ENCODE data around the gene AP3S1.

Gene AP3S1

GRCh38 chr5:115944501-115944900 is 102.8 kb downstream of the AP3S1 start:
- Histone ChIP-seq H3K27me3 (replicated peaks; ENCODE audit: control insufficient read depth, insufficient read depth, low read length) (no peaks in the 10 kb centered on the region), H3K4me3 (ENCODE audit: low read length) (no peak overlapping the region), H3K4me1 (ENCODE audit: control insufficient read depth, insufficient read depth, low read length) (peaks cover 43% of the 10 kb centered on the region), H3K36me3 (ENCODE audit: control insufficient read depth, insufficient read depth, low read length, severe bottlenecking) (no peaks in the 10 kb centered on the region), H3K9me3 (ENCODE audit: control insufficient read depth, low read length) (no peaks in the 10 kb centered on the region), H3K9ac (ENCODE audit: low read length) (no peak overlapping the region)
- DNase-seq (ENCODE audit: low read depth) = no peak

GRCh38 chr5:115946655-115947054 is 104.9 kb downstream of the AP3S1 start:
- H3K9me3 ChIP-seq (ENCODE audit: control insufficient read depth, low read length) = no peaks in the 10 kb centered on the region
- no peak overlapping the region for H3K4me3 ChIP-seq (ENCODE audit: low read length)
- H3K27me3 ChIP-seq (replicated peaks; ENCODE audit: control insufficient read depth, insufficient read depth, low read length) = no peaks in the 10 kb centered on the region
- no peaks in the 10 kb centered on the region for H3K36me3 ChIP-seq (ENCODE audit: control insufficient read depth, insufficient read depth, low read length, severe bottlenecking)
- H3K4me1 ChIP-seq (ENCODE audit: control insufficient read depth, insufficient read depth, low read length) = peaks cover 38% of the 10 kb centered on the region
- no peak overlapping the region for H3K9ac ChIP-seq (ENCODE audit: low read length)
- DNase-seq (ENCODE audit: low read depth) = no peak

GRCh38 chr5:115947260-115947659 is 105.5 kb downstream of the AP3S1 start:
- Histone ChIP-seq H3K4me1 (ENCODE audit: control insufficient read depth, insufficient read depth, low read length) (peaks cover 38% of the 10 kb centered on the region), H3K36me3 (ENCODE audit: control insufficient read depth, insufficient read depth, low read length, severe bottlenecking) (no peaks in the 10 kb centered on the region), H3K4me3 (ENCODE audit: low read length) (no peak overlapping the region), H3K27me3 (replicated peaks; ENCODE audit: control insufficient read depth, insufficient read depth, low read length) (no peaks in the 10 kb centered on the region), H3K9ac (ENCODE audit: low read length) (no peak overlapping the region), H3K9me3 (ENCODE audit: control insufficient read depth, low read length) (no peaks in the 10 kb centered on the region)
- peak; percentile 32 for DNase-seq (ENCODE audit: low read depth)

GRCh38 chr5:115948091-115948534 is 106.4 kb downstream of the AP3S1 start:
- H3K4me1 ChIP-seq (ENCODE audit: control insufficient read depth, insufficient read depth, low read length) = peaks cover 38% of the 10 kb centered on the region
- DNase-seq (ENCODE audit: low read depth) = peak; percentile 89
- H3K9me3 ChIP-seq (ENCODE audit: control insufficient read depth, low read length) = no peaks in the 10 kb centered on the region
- H3K36me3 ChIP-seq (ENCODE audit: control insufficient read depth, insufficient read depth, low read length, severe bottlenecking) = no peaks in the 10 kb centered on the region
- H3K4me3 ChIP-seq (ENCODE audit: low read length) = no peak overlapping the region
- H3K27me3 ChIP-seq (replicated peaks; ENCODE audit: control insufficient read depth, insufficient read depth, low read length) = no peaks in the 10 kb centered on the region
- peak overlapping the region; percentile 57 for H3K9ac ChIP-seq (ENCODE audit: low read length)

- Histone ChIP-seq H3K9ac (ENCODE audit: low read length) (peak overlapping the region; percentile 39), H3K4me3 (ENCODE audit: low read length) (no peak overlapping the region), H3K27me3 (replicated peaks; ENCODE audit: control insufficient read depth, insufficient read depth, low read length) (no peaks in the 10 kb centered on the region), H3K36me3 (ENCODE audit: control insufficient read depth, insufficient read depth, low read length, severe bottlenecking) (no peaks in the 10 kb centered on the region), H3K9me3 (ENCODE audit: control insufficient read depth, low read length) (no peaks in the 10 kb centered on the region), H3K4me1 (ENCODE audit: control insufficient read depth, insufficient read depth, low read length) (peaks cover 38% of the 10 kb centered on the region)
- peak; percentile 46 for DNase-seq (ENCODE audit: low read depth)
Measured at GRCh38 chr5:115949096-115949495, 107.4 kb downstream of the AP3S1 start.

- DNase-seq (ENCODE audit: low read depth) = no peak
- peaks cover 37% of the 10 kb centered on the region for H3K4me1 ChIP-seq (ENCODE audit: control insufficient read depth, insufficient read depth, low read length)
- no peaks in the 10 kb centered on the region for H3K27me3 ChIP-seq (replicated peaks; ENCODE audit: control insufficient read depth, insufficient read depth, low read length)
- H3K9ac ChIP-seq (ENCODE audit: low read length) = no peak overlapping the region
- H3K9me3 ChIP-seq (ENCODE audit: control insufficient read depth, low read length) = no peaks in the 10 kb centered on the region
- no peak overlapping the region for H3K4me3 ChIP-seq (ENCODE audit: low read length)
- H3K36me3 ChIP-seq (ENCODE audit: control insufficient read depth, insufficient read depth, low read length, severe bottlenecking) = no peaks in the 10 kb centered on the region
Measured at GRCh38 chr5:115952588-115952987, 110.9 kb downstream of the AP3S1 start.

GRCh38 chr5:115954144-115954543 is 112.4 kb downstream of the AP3S1 start:
- Histone ChIP-seq H3K36me3 (ENCODE audit: control insufficient read depth, insufficient read depth, low read length, severe bottlenecking) (no peaks in the 10 kb centered on the region), H3K27me3 (replicated peaks; ENCODE audit: control insufficient read depth, insufficient read depth, low read length) (no peaks in the 10 kb centered on the region), H3K9me3 (ENCODE audit: control insufficient read depth, low read length) (no peaks in the 10 kb centered on the region), H3K9ac (ENCODE audit: low read length) (no peak overlapping the region), H3K4me3 (ENCODE audit: low read length) (no peak overlapping the region), H3K4me1 (ENCODE audit: control insufficient read depth, insufficient read depth, low read length) (peaks cover 21% of the 10 kb centered on the region)
- no peak for DNase-seq (ENCODE audit: low read depth)

GRCh38 chr5:115956957-115957356 is 115.2 kb downstream of the AP3S1 start:
- no peak for DNase-seq (ENCODE audit: low read depth)
- H3K4me3 ChIP-seq (ENCODE audit: low read length) = peak overlapping the region; percentile 73
- H3K9ac ChIP-seq (ENCODE audit: low read length) = peak overlapping the region; percentile 66
- H3K4me1 ChIP-seq (ENCODE audit: control insufficient read depth, insufficient read depth, low read length) = peaks cover 30% of the 10 kb centered on the region
- no peaks in the 10 kb centered on the region for H3K36me3 ChIP-seq (ENCODE audit: control insufficient read depth, insufficient read depth, low read length, severe bottlenecking)
- no peaks in the 10 kb centered on the region for H3K27me3 ChIP-seq (replicated peaks; ENCODE audit: control insufficient read depth, insufficient read depth, low read length)
- H3K9me3 ChIP-seq (ENCODE audit: control insufficient read depth, low read length) = no peaks in the 10 kb centered on the region

GRCh38 chr5:115961381-115962238 is 119.9 kb downstream of the AP3S1 start:
- H3K4me3 ChIP-seq (ENCODE audit: low read length) = peak overlapping the region; percentile 71
- peaks cover 38% of the 10 kb centered on the region for H3K4me1 ChIP-seq (ENCODE audit: control insufficient read depth, insufficient read depth, low read length)
- DNase-seq (ENCODE audit: low read depth) = peak; percentile 89
- H3K36me3 ChIP-seq (ENCODE audit: control insufficient read depth, insufficient read depth, low read length, severe bottlenecking) = no peaks in the 10 kb centered on the region
- no peaks in the 10 kb centered on the region for H3K27me3 ChIP-seq (replicated peaks; ENCODE audit: control insufficient read depth, insufficient read depth, low read length)
- H3K9me3 ChIP-seq (ENCODE audit: control insufficient read depth, low read length) = no peaks in the 10 kb centered on the region
- peak overlapping the region; percentile 82 for H3K9ac ChIP-seq (ENCODE audit: low read length)

- H3K9me3 ChIP-seq (ENCODE audit: control insufficient read depth, low read length) = no peaks in the 10 kb centered on the region
- H3K4me3 ChIP-seq (ENCODE audit: low read length) = peak within 1 kb of the TSS; percentile 71
- DNase-seq (ENCODE audit: low read depth) = no peak
- peak within 1 kb of the TSS; percentile 82 for H3K9ac ChIP-seq (ENCODE audit: low read length)
- peaks cover 35% of the 10 kb centered on the region for H3K4me1 ChIP-seq (ENCODE audit: control insufficient read depth, insufficient read depth, low read length)
- no peaks in the 10 kb centered on the region for H3K27me3 ChIP-seq (replicated peaks; ENCODE audit: control insufficient read depth, insufficient read depth, low read length)
- no peaks in the 10 kb centered on the region for H3K36me3 ChIP-seq (ENCODE audit: control insufficient read depth, insufficient read depth, low read length, severe bottlenecking)
Measured at GRCh38 chr5:115962239-115962564, 120.5 kb downstream of the AP3S1 start, which contains the start of gene LVRN. Gene LVRN, plus strand, starts transcription at chr5:115962475. Its CDS starts 143 bp downstream, at chr5:115962618.

GRCh38 chr5:115962565-115963402 is 121.0 kb downstream of the AP3S1 start:
- DNase-seq (ENCODE audit: low read depth) = no peak
- peak overlapping the region; percentile 71 for H3K4me3 ChIP-seq (ENCODE audit: low read length)

More at GRCh38 chr5:115962565-115963402, 121.0 kb downstream of the AP3S1 start:
- Histone ChIP-seq H3K9me3 (ENCODE audit: control insufficient read depth, low read length) (no peaks in the 10 kb centered on the region), H3K9ac (ENCODE audit: low read length) (peak overlapping the region; percentile 82), H3K36me3 (ENCODE audit: control insufficient read depth, insufficient read depth, low read length, severe bottlenecking) (no peaks in the 10 kb centered on the region), H3K4me1 (ENCODE audit: control insufficient read depth, insufficient read depth, low read length) (peaks cover 35% of the 10 kb centered on the region), H3K27me3 (replicated peaks; ENCODE audit: control insufficient read depth, insufficient read depth, low read length) (no peaks in the 10 kb centered on the region)
